ENCODE measurements around the gene AP3S2. TPM values are rescaled to one million over a fixed set of nuclear protein-coding genes. Genes with fewer than 3 reads are reported as not detected.

AP3S2 gene
- total RNA-seq, 1 donor from 2014 or later, result 32.2 TPM

- Mint-ChIP-seq H3K9me3 (peaks cover 5% of the 10 kb centered on the region), H3K27ac (no peak overlapping the region), H3K27me3 (peaks cover 36% of the 10 kb centered on the region), H3K36me3 (peaks cover 6% of the 10 kb centered on the region), H3K4me1 (ENCODE audit: unreplicated experiment) (no peaks in the 10 kb centered on the region), H3K4me3 (peak overlapping the region; percentile 61)
- DNase-seq (ENCODE audit: extremely low spot score, unreplicated experiment), result no peak
- no peak for TF ChIP-seq CTCF (conservative IDR thresholded peaks at IDR 0.05)
These were observed 79.6 kb downstream of the AP3S2 start for GRCh38 chr15:89814112-89814742.

GRCh38 chr15:89813381-89814111 is 80.2 kb downstream of the AP3S2 start:
- peaks cover 36% of the 10 kb centered on the region for H3K27me3 Mint-ChIP-seq
- peaks cover 5% of the 10 kb centered on the region for H3K9me3 Mint-ChIP-seq
- no peak for DNase-seq (ENCODE audit: extremely low spot score, unreplicated experiment)
- no peaks in the 10 kb centered on the region for H3K4me1 Mint-ChIP-seq (ENCODE audit: unreplicated experiment)
- peaks cover 6% of the 10 kb centered on the region for H3K36me3 Mint-ChIP-seq
- no peak overlapping the region for H3K27ac Mint-ChIP-seq
- peak overlapping the region; percentile 61 for H3K4me3 Mint-ChIP-seq
- TF ChIP-seq CTCF (conservative IDR thresholded peaks at IDR 0.05), result no peak

- Mint-ChIP-seq H3K27me3 (peaks cover 31% of the 10 kb centered on the region), H3K4me3 (no peak overlapping the region), H3K27ac (no peak overlapping the region), H3K36me3 (peaks cover 6% of the 10 kb centered on the region), H3K4me1 (ENCODE audit: unreplicated experiment) (no peaks in the 10 kb centered on the region), H3K9me3 (peaks cover 5% of the 10 kb centered on the region)
- TF ChIP-seq CTCF (conservative IDR thresholded peaks at IDR 0.05), result no peak
- no peak for DNase-seq (ENCODE audit: extremely low spot score, unreplicated experiment)
These were observed 80.9 kb downstream of the AP3S2 start for GRCh38 chr15:89812847-89813320.

- Mint-ChIP-seq H3K36me3 (peaks cover 6% of the 10 kb centered on the region), H3K27me3 (peaks cover 30% of the 10 kb centered on the region), H3K4me3 (no peak overlapping the region), H3K4me1 (ENCODE audit: unreplicated experiment) (no peaks in the 10 kb centered on the region), H3K27ac (no peak overlapping the region), H3K9me3 (peaks cover 5% of the 10 kb centered on the region)
- no peak for DNase-seq (ENCODE audit: extremely low spot score, unreplicated experiment)
- TF ChIP-seq CTCF (conservative IDR thresholded peaks at IDR 0.05), result no peak
These were observed 81.6 kb downstream of the AP3S2 start for GRCh38 chr15:89812011-89812846.

- peaks cover 19% of the 10 kb centered on the region for H3K27me3 Mint-ChIP-seq
- DNase-seq (ENCODE audit: extremely low spot score, unreplicated experiment), result no peak
- TF ChIP-seq CTCF (conservative IDR thresholded peaks at IDR 0.05), result no peak
- H3K4me1 Mint-ChIP-seq (ENCODE audit: unreplicated experiment), result no peaks in the 10 kb centered on the region
- H3K9me3 Mint-ChIP-seq, result no peaks in the 10 kb centered on the region
- no peaks in the 10 kb centered on the region for H3K36me3 Mint-ChIP-seq
- no peak overlapping the region for H3K4me3 Mint-ChIP-seq
- no peak overlapping the region for H3K27ac Mint-ChIP-seq
These were observed 83.0 kb downstream of the AP3S2 start for GRCh38 chr15:89810837-89811236.

All from type B pancreatic cell (in vitro differentiated cells).